HG03439 (cell line): Measurements from ENCODE around the gene PDE4B.

Source experiments
- ATAC-seq: cut with Tn5 transposase; IDR thresholded peaks from one replicate; pipeline ENCODE4 v1.9.1; 2021; ENCODE audit warnings: mild to moderate bottlenecking, moderate library complexity; ENCODE audit not compliant: unreplicated experiment

PDE4B gene

DNA sequence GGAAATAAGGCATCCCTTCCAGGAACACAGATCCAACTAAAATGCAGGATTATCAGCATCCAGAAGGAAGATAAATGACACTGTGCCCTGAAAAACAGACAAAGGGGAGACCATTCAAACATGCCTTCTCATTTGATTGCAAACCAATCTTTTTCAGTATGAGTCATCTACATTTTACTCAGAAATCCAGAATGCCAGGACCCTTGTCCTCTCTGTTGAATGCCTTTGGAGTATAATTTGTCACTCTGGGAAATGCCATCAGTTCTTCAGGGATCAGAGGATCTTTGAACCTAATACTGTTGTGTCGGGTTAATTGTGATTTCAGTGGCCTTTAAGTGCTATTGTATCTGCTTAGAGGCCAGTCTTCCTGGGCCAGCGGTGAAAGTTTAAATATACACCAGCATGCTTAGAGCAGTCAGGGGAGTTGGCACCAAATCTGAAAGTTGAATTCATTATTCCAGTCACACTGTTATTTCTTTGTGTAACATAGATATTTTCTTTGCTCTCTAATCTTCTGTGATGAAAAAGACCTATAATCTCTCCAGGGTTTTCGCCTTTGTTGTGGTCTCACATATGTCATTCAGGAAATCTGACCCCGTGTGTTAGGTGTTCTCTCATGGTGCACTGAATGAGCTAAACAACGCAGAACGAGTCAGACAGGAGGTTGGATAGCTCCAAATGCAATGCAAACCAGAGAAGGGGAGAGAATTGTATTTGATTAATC, 376.4 kb downstream of the PDE4B start:
- no peak for ATAC-seq

DNA sequence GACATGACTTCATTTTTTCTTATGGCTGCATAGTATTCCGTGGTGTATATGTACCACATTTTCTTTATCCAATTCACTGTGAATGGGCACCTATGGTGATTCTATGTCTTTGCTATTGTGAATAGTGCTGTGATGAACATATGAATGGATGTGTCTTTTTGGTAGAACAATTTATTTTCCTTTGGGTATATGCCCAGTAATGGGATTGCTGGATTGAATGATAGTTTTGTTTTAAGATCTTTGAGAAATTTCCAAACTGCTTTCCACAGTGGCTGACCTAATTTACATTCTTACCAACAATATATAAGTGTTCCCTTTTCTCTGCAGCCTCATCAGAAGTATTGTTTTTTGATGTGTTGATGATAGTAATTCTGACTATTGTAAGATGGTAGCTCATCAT, 379.6 kb downstream of the PDE4B start:
- no peak for ATAC-seq

DNA sequence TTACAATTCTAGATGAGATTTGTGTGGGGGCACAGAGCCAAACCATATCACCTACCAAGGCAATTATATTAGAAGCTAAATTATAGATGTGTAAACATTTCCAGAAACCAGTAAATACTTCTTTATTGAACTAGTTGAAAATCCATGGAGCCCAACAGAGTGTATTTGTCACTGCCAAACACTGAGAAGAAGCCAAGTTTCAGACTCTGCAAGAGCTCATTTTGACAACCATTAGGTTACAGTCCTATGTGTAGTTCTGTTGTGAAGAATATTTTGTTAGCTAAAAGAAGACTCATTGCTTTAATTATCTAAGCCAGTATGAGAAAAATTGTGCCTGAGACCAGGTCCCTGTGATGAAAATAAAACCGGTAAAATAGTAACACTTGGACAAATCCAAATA, 382.4 kb downstream of the PDE4B start:
- ATAC-seq: no peak

DNA sequence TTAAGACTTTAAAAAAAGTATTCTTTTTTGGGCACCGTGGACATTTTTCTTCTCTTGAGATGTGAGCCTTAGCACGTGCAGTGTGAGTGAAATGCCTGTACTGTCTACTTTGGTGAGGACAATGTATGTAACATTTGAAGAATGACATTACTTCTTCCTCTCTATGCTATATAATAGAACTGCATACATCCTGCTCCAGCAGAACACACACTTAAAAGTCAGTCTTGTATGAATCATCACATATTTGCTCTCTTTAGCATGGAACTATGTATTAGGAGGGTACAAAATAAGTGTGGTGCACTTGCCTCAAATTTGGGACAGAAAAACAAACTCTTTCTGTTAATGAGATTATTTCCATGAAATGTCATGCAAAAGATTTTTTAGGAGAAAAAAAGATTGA, 382.9 kb downstream of the PDE4B start:
- ATAC-seq: no peak

DNA sequence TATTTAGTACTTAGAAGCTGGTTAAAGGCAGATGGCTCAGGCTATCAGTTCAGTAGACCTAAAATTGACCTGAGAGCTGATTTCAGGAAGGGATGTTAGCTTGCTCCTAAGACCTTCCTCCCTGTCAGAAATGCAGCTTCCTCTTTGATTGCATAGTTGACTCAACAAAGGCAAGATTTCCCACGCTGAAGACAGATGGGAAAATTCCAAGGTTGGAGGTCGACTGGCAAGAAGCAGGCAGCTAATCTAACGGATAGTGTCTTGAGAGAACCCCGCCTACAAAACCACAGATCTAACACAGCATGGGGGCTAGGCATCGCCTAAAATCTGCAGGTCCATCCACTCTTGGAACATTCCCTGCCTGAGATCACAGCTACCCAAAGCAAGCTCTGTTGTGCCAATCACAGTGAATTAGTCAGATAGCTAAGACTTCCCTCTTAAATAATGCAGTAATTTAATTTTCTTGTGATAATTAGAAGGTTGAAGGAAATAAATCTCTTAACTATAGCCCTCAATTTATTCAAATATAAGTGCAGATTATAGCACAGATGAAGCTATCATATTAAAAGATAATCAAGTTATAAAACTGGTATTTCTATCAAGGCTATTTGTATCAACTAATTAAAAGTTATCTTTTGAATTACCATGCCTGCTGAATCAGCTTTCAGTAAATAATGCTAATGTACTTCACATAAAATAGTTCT, 383.5 kb downstream of the PDE4B start:
- no peak for ATAC-seq

DNA sequence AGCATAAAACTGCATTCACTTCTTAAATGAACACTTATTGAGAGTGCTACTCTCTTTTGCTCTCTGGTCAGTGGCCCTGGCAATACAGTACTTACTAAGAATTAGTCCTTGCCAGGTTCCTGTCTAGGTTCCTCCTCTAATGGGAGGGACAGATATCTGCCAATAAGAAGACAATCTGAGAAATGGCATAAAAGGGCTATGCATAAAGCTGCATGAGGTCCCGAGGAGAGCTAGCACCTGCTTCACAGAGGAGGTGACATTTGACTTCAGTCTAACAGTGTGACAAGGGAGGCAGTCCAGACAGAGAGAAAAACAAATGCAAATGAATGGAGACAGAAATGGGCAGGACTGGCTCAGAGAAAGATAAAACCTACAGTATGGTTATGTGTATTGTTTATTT, 384.1 kb downstream of the PDE4B start:
- no peak for ATAC-seq

DNA sequence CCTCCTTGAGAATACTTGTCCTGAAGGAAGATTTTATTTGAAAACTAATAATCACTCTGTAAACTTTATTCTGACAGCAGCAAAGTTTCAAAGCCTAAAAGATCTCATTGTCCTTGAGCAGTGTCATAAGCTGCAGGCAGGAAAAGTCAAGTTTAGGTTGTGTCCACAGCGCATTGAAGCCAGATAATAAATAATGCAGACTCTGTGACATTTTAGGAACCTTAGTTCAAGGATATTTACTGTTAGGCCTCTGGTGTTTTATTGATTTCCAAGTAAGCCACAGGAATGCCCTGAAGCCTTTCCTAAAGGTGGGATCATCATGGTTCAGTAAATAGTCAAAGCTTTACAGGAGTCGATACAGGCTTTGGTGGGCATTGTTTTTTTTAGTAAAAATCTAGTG, 384.8 kb downstream of the PDE4B start:
- ATAC-seq: no peak

DNA sequence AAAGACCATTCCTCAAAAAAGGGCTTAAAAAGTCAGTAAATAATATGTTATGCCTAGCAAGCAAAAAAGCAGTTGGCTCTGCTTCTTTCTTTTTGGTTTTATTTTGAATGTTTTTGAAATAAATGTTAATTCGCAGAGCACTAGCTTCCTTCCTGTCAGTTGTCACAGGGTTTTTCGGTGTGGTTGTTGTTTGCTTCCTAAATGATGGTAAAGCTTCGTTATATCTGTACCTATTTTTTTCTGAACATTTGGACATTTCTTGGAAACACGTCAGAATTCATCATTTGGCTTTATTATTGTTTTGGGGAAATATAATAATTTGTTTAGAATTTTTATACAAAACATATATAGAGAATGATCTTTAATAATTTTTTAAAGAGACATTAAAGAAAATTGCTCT, 389.3 kb downstream of the PDE4B start:
- no peak for ATAC-seq

DNA sequence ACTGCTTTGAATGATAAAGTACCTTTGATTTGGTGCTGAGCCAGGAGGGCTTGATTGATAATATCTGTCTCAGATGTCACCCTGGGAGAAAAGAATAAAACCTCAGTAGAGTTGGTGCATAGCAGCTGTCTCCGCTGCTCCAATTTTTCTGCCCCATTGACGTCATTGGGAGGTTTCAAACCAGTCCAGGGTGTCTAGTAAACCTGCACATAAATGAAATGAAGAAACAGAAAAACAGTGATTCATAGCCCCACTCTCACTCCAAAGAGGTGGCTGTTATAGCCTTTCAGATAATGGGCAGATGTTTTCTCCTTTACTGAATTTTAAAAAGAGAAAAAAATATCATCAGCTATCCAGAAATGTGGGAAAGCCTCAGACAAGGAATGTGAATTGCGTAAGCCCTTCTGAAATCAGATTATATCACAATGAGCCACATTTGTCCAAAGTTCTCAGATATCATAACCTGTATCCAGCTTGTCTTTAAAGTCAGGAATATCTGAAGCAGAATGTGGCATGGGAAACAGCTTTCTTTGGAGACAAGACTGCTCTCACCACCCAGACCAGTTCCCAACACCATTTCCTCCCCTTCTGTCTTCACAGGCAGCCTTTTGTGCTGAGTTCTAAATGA, 390.0 kb downstream of the PDE4B start:
- no peak for ATAC-seq

DNA sequence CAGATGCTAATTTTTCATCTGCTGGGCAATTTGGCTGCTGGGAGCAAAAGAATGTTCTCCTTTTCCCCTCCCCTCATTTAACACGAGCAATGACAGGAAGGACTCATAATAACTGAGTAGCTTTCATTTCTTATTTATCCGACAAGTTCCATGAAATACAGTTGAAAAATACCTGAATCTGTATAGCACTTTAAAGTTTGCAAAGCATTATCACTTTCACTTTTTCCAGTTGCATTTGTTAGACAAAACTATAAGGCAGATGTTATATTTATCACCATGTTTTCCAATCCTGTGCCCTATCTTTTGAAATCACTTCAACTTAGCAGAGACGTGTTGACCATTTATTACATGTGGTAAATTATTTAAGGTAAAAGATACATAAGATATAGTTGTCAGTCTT, 390.7 kb downstream of the PDE4B start:
- ATAC-seq: no peak

DNA sequence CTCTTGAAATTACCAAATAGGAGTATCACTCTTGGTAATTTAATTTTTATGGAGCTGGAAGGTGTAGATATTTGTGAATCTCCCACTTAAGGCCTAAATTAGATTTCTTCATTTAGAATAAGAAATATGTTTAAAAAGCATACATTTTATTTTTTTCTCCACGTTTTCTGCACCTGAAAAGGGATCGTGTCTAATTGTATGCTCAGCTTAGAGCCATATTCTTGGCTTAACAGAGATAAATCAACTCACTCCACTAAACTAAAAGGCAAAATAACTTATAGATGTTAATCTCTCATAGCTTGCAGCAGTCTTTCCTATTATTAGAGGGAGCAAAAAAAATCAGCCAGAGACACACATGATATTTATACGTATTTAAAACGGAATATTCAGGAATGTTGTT, 404.4 kb downstream of the PDE4B start:
- ATAC-seq: no peak

DNA sequence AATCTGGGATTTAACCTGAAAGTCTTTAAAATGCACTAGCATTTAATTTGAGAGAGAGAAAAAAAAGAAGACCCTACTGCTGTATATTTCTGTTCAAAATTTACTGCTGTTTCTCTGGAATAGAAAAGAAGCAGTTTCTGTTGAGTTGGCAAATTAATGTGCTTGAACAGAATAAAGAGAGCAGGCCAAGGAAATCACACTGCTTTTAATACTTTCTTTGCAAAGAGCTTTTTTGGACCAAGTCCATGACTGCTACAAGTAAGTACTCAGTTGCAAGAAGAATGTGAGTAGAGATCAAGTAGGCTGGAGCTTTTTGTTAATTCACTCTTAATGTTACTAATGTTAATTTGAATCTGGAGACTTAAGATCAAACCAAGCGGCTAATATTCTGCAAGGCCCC, 405.1 kb downstream of the PDE4B start:
- ATAC-seq: no peak

DNA sequence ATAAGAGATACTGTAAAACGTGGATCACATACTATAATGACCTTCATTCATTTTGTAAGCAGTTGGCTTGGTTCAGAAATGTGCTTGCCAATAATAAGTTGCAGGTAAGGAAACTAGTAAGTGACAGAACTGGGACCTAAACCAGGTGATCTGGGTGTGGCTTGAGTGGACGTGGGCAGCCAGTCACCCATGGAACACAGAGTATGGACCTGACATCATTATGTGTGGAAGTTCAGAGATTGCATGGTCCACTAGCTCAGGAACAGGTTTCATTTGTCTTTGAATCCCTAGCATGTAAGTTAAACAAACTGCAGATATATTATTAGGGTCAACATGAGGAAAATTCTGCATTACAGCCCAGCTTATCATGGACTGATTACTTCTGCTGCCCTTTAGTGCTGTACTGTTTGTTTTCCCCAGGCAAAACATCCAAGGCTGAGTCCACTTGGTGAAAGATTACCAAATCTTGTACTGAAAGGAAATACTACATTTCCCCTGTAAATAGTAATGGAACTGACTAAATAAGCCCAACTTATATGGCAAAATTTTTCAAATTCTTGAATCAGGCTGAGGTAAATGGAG, 414.0 kb downstream of the PDE4B start:
- ATAC-seq: no peak

DNA sequence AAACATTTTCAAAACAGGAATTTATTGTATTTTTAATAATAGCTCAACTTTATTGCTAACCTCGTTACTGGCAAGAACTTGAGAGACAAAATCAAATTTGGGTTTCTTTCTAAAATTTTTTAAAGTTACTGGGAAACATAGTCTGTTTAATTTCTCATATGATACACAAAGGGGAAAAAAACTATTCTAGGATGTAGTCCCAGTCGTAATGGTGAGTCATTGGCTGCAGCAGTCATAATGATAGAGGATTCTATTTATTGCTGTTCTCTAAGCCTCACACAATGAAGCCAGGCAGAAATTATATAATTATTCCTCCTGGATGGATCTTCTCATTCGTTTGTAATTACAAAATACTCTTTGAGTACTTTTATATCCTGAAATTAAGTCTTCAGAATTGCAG, 414.8 kb downstream of the PDE4B start:
- no peak for ATAC-seq

DNA sequence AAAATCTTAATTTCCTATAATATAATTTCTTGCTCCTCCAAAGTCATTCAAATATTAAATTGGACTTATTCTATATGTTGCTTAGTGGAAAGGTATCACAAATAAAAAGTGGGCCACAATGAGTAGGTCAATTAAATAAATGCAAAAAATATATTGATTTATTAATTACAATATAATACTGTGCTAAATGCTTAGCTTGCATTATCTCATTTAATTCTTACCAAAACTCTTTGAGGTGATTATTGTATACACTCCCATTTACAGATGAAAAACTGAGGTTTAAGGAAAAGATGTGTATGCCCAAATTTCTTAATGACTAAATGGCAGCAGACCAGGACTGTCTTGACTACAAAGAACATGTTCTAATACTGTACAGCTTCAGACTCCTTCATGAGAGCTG, 415.9 kb downstream of the PDE4B start:
- ATAC-seq: no peak

DNA sequence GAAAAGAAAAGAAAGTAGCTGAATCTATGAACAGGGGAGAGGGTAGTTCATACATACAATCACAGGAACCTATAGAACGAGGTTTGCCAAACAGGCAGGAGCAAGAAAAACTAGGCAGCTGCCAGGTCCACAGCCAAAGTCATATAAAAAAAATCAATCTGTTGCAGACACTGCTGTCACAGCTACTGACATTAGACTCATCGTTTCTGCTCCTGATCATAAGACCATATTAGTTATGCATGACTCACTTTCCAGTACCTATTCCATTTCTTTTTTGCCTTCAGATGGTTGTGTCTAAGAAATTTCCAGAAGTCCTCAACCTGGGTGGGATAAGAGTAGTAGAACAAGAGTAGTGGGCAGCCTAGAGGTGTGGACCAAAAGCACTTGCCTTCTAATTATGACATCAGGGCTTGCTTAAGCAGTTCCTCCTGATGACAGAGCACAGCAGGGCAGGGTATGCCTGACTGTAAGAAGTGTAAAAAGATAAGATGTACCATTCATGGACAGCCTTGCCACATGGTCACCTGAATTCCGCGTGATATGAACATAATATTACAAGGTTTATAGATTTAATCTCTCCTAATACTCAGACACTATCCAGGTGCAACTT, 418.0 kb downstream of the PDE4B start:
- no peak for ATAC-seq

DNA sequence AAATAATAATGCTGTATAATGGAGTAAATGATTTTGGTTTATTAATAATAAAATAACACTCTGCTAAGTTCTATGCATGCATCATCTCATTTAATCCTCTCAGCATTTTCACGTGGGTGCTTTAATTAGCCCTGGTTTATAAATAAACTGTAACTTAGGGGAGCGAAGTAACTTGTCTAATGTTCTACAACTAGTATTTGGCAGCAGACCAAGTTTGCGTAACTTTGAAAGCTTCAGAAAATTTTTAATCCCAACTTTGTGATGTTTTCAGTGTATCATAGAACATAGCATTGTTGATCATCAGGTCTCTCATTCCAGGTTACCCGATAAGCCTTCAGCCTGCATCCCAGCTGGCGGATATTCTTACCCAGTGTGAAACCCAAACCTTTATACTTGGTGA, 418.8 kb downstream of the PDE4B start:
- ATAC-seq: no peak

DNA sequence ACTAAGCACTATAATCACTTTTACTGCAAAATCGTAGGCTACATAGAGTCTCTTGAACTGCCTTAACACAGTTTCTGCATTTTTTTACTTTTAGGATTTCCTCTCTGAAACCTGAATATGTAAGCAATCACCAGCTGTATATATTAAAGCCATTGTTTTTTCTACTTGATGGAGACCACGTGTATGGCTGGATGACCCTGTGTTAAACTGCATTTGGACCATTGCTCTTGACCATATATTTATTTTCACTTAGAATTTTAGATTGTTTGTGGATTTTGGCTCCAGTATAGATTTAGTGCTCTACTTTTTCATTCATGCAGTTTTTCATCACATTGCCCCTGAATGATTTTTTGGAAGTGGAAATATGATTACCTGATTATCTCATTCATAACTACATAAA, 420.8 kb downstream of the PDE4B start:
- ATAC-seq: no peak

DNA sequence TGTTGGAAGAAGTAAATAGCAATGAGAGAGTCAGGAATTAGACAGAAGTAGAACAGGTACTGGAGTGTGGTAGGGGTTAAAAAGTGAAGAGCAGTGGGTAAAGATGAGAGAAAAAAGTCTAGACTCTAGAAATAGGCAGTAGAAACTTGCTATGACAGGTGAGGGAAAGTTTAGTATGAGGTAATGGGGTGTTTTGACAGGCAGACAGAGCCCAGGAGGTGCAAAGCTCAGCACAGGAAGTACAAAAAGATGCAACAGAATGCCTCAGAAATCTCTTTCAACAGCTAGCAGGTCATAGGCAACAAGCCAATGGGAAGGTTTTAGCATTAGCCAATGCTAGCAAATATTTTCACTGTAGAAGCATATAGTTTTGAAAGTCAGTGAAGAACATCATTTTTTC, 422.2 kb downstream of the PDE4B start:
- ATAC-seq: no peak

DNA sequence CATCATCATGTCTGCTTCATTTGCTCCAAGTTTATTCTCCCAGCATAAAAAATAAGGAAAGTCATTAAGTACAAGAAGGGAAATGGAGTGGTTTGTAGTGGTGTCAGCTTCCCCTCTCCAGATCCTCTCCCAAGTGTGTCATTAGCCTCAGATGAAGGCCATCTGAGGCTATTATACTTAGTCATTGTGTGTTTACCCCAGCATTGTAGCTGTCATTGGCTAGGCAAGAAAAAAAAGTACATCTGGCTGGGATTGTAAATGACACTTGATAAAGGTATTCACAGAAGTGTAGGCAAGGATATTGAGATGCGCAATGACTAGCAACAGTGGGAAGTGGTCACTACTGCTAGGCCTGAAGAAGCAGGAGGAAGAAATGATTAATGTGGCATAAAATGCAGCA, 424.3 kb downstream of the PDE4B start:
- no peak for ATAC-seq

DNA sequence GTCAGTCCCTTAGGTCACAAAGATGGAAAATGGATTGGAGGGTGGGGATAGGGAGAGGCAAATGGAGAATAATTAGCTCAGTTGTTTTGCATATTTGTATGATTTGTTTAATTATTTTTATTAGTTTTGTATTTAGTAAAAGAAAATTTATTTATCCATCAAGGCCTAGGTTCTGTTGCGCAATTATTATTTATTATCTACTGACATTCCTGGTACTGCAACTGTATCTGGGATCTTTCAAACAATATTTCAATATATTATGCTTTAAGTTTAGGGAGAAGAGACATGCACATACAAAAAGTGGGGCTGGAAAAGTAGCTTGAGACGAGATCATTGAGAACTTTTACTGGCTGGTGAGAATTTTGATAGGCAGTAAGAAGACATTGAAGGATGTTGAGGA, 424.9 kb downstream of the PDE4B start:
- ATAC-seq: no peak

DNA sequence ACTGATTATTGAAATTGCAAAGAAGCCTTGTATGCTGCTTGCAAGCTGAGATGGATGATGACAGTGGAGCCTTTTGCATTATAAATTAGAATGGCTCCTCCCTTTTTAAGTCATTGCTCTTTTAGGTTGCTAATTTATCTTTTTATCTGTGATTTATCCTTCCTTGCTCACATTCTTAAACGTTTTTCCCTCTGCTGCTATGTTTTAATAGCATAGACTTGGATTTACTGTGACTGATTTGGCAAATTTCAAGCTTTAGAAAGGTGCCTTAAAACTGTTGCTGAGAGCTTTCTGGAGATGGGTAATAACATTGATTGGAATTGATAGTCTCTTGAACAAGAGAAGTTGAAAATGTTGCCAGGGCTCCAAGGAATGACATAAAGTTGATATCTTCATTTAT, 427.8 kb downstream of the PDE4B start:
- no peak for ATAC-seq
